ENCODE data around the gene LHX1.
A peak's percentile ranks its signal among the peaks of the same experiment; 100 is the strongest.

LHX1 gene

GRCh38 chr17:36938566-36939051, 1.3 kb downstream of the LHX1 start:
- peaks cover 0 to 35% of the 10 kb centered on the region in 2 experiments; a peak in 1 of 3 replicates for H3K36me3 ChIP-seq (ENCODE audit: control insufficient read depth in 2 of 2, insufficient read depth in 1 of 2, low read length in 2 of 2)
- CTCF ChIA-PET, result interaction anchor here (0.6 to 3.7 kb wide), 7 partner anchors 42 to 671 kb away, joined by 3 to 18 read pairs (median 3); partner anchors contain the start of gene SYNRG
- no peaks in the 10 kb centered on the region for H3K9me3 ChIP-seq (ENCODE audit: control insufficient read depth, insufficient read depth, low read depth, low read length)
- peak overlapping the region; percentile 73; the same call in 1 of the 2 replicates for H3K27ac ChIP-seq (ENCODE audit: extremely low read depth, low read depth, low read length)
- peak overlapping the region; percentile 69 for H3K4me3 ChIP-seq (ENCODE audit: low read depth, low read length)
- POLR2A ChIA-PET, result interaction anchor here (0.5 to 6.6 kb wide), 12 partner anchors 10 to 670 kb away, joined by 3 to 92 read pairs (median 7); partner anchors contain the start of genes AATF and SYNRG
- TF ChIP-seq, protein P1, sequence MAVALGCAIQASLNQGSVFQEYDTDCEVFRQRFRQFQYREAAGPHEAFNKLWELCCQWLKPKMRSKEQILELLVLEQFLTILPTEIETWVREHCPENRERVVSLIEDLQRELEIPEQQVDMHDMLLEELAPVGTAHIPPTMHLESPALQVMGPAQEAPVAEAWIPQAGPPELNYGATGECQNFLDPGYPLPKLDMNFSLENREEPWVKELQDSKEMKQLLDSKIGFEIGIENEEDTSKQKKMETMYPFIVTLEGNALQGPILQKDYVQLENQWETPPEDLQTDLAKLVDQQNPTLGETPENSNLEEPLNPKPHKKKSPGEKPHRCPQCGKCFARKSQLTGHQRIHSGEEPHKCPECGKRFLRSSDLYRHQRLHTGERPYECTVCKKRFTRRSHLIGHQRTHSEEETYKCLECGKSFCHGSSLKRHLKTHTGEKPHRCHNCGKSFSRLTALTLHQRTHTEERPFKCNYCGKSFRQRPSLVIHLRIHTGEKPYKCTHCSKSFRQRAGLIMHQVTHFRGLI (tag by site-specific recombination; IDR thresholded peaks at IDR 0.05), result no peak
- TF ChIP-seq, protein P2, sequence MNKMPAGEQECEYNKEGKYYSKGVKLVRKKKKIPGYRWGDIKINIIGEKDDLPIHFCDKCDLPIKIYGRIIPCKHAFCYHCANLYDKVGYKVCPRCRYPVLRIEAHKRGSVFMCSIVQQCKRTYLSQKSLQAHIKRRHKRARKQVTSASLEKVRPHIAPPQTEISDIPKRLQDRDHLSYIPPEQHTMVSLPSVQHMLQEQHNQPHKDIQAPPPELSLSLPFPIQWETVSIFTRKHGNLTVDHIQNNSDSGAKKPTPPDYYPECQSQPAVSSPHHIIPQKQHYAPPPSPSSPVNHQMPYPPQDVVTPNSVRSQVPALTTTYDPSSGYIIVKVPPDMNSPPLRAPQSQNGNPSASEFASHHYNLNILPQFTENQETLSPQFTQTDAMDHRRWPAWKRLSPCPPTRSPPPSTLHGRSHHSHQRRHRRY (tag by site-specific recombination; IDR thresholded peaks at IDR 0.05), result no peak
- no peak for TF ChIP-seq ZNF23 (tag by site-specific recombination; IDR thresholded peaks at IDR 0.05; ENCODE audit: borderline replicate concordance)
- no peak for TF ChIP-seq ZNF140 (tag by site-specific recombination; IDR thresholded peaks at IDR 0.05)
- no peak for TF ChIP-seq ZNF677 (tag by site-specific recombination; IDR thresholded peaks at IDR 0.05)
- TF ChIP-seq ZEB2 (tag by site-specific recombination; IDR thresholded peaks at IDR 0.05), result no peak
- H3K4me1 ChIP-seq (ENCODE audit: control insufficient read depth, insufficient read depth, low read length), result peaks cover 3% of the 10 kb centered on the region; the same call in 1 of the 2 replicates

- Histone ChIP-seq H3K4me1 (ENCODE audit: control insufficient read depth, insufficient read depth, low read length) (peaks cover 3% of the 10 kb centered on the region; the same call in 1 of the 2 replicates), H3K4me3 (ENCODE audit: low read depth, low read length) (peak overlapping the region; percentile 69), H3K27ac (ENCODE audit: extremely low read depth, low read depth, low read length) (peak overlapping the region; percentile 73; the same call in 1 of the 2 replicates), H3K9me3 (ENCODE audit: control insufficient read depth, insufficient read depth, low read depth, low read length) (no peaks in the 10 kb centered on the region), H3K36me3 (ENCODE audit: control insufficient read depth in 2 of 2, insufficient read depth in 1 of 2, low read length in 2 of 2) (peaks cover 0 to 34% of the 10 kb centered on the region in 2 experiments; a peak in 1 of 3 replicates)
- ChIA-PET POLR2A (interaction anchor here (0.6 to 6.6 kb wide), 6 partner anchors 10 to 81 kb away, joined by 3 to 92 read pairs (median 21); partner anchors contain the start of gene AATF), CTCF (interaction anchor here (0.6 to 3.7 kb wide), 3 partner anchors 107 to 670 kb away, joined by 4 to 18 read pairs (median 4); partner anchors contain the start of gene SYNRG)
- TF ChIP-seq PRDM1 (tag by site-specific recombination; IDR thresholded peaks at IDR 0.05) (no peak), ZNF473 (tag by site-specific recombination; IDR thresholded peaks at IDR 0.05) (no peak), PRDM10 (tag by site-specific recombination; IDR thresholded peaks at IDR 0.05) (no peak), CTCF (tag by site-specific recombination; IDR thresholded peaks at IDR 0.05) (no peak), ZNF654 (tag by site-specific recombination; IDR thresholded peaks at IDR 0.05; ENCODE audit: low read depth) (no peak), ZBTB1 (tag by site-specific recombination; IDR thresholded peaks at IDR 0.05) (no peak), ZNF623 (tag by site-specific recombination; IDR thresholded peaks at IDR 0.05) (no peak), ZSCAN18 (tag by site-specific recombination; IDR thresholded peaks at IDR 0.05) (no peak), SP2 (tag by site-specific recombination; IDR thresholded peaks at IDR 0.05) (no peak), PATZ1 (tag by site-specific recombination; IDR thresholded peaks at IDR 0.05) (no peak)
- TF ChIP-seq, protein P3, sequence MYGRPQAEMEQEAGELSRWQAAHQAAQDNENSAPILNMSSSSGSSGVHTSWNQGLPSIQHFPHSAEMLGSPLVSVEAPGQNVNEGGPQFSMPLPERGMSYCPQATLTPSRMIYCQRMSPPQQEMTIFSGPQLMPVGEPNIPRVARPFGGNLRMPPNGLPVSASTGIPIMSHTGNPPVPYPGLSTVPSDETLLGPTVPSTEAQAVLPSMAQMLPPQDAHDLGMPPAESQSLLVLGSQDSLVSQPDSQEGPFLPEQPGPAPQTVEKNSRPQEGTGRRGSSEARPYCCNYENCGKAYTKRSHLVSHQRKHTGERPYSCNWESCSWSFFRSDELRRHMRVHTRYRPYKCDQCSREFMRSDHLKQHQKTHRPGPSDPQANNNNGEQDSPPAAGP (tag by site-specific recombination; IDR thresholded peaks at IDR 0.05), result no peak
Observed at GRCh38 chr17:36939052-36939801, 2.0 kb downstream of the LHX1 start.

Measured in HEK293 (cell line).